HG03139 (cell line): ENCODE data around the gene GOLM1.

ENCODE experiments used
- ATAC-seq: cut with Tn5 transposase; IDR thresholded peaks from one replicate; pipeline ENCODE4 v1.9.1; 2021; ENCODE audit not compliant: unreplicated experiment

The GOLM1 gene

GRCh38 chr9:85994191-85994590, 105.2 kb downstream of the GOLM1 start:
- no peak for ATAC-seq

GRCh38 chr9:85987236-85987635, 112.1 kb downstream of the GOLM1 start:
- no peak for ATAC-seq

- ATAC-seq = no peak
Measured at GRCh38 chr9:85984457-85984856, 114.9 kb downstream of the GOLM1 start.

- no peak for ATAC-seq
Measured at GRCh38 chr9:85981369-85981768, 118.0 kb downstream of the GOLM1 start.

- no peak for ATAC-seq
Measured at GRCh38 chr9:85978496-85978895, 120.9 kb downstream of the GOLM1 start.
